H1 (cell line): ENCODE measurements around the gene DNAH8. TPM values are rescaled to one million over a fixed set of nuclear protein-coding genes. Genes with fewer than 3 reads are reported as not detected.

ENCODE experiments used
- ATF2 ChIP-seq: IDR thresholded peaks from 2 replicates; pipeline ENCODE4 v1.6.1; 2012; ENCODE audit warnings: low read length, inconsistent platforms
- CBX5 ChIP-seq: fragments of 300-800, 300-1000 bp; sonication (generic); IDR thresholded peaks from 2 replicates; pipeline ENCODE4 v1.7.1; 2016; ENCODE audit warnings: antibody characterized with exemption, low read length, low read depth
- CHD1 ChIP-seq: IDR thresholded peaks from 2 replicates; pipeline ENCODE4 v1.6.1; 2012; ENCODE audit warnings: low read depth, low read length, improper control_type of control experiment
- JUND ChIP-seq: IDR thresholded peaks from 2 replicates; pipeline ENCODE4 v1.6.1; 2011; ENCODE audit warnings: mild to moderate bottlenecking, improper control_type of control experiment, low read length
- MAX ChIP-seq: IDR thresholded peaks from 2 replicates; pipeline ENCODE4 v1.6.1; 2012; ENCODE audit warnings: inconsistent platforms
- POU5F1 ChIP-seq: IDR thresholded peaks from 2 replicates; pipeline ENCODE4 v1.6.1; 2011; ENCODE audit warnings: low read depth, mild to moderate bottlenecking, low read length, moderate library complexity
- SAP30 ChIP-seq: fragments of 300-600 bp; sonication (generic); IDR thresholded peaks from 2 replicates; pipeline ENCODE4 v1.7.1; 2012; ENCODE audit warnings: low read length, moderate library complexity, mild to moderate bottlenecking, inconsistent platforms; ENCODE audit not compliant: insufficient read depth, insufficient replicate concordance
- SUZ12 ChIP-seq: fragments of 200-600 bp; sonication (generic); IDR thresholded peaks from 2 replicates; pipeline ENCODE4 v1.6.1; 2012; ENCODE audit warnings: mild to moderate bottlenecking, inconsistent platforms, low read length, moderate library complexity, mixed read lengths
- polyA plus RNA-seq, 7 experiments: library from polyadenylated mRNA; depleted of rRNA in 3 of 7; stranded (reverse) in 5 of 7; unstranded in 2 of 7; fragments of >200 nt in 5 of 7; fragments of 200-250 nt in 2 of 7; gene quantifications; 1 replicate in 5 of 7; 2 replicates in 1 of 7; 4 replicates in 1 of 7; pipeline versions ENCODE4 v1.2.1 to v1.2.3, GENCODE V29; 2011 to 2013; ENCODE audit warnings: missing spikeins in 2 of 7, mixed read lengths in 2 of 7
- total RNA-seq: library from RNA; stranded (reverse); fragmentation: NEBNext Ultra II Directional; extraction: Animal tissue kit (Norgen Biotek cat#: 25700); gene quantifications from 2 replicates; pipeline ENCODE4 v1.2.1, GENCODE V29; 2021

Gene DNAH8
- total and polyA plus RNA-seq, 2 of the 8 experiments (the other 6 are each of a cell fraction or from before 2014, with no cell fraction given): under 0.01 TPM; not detected in 1

DNA sequence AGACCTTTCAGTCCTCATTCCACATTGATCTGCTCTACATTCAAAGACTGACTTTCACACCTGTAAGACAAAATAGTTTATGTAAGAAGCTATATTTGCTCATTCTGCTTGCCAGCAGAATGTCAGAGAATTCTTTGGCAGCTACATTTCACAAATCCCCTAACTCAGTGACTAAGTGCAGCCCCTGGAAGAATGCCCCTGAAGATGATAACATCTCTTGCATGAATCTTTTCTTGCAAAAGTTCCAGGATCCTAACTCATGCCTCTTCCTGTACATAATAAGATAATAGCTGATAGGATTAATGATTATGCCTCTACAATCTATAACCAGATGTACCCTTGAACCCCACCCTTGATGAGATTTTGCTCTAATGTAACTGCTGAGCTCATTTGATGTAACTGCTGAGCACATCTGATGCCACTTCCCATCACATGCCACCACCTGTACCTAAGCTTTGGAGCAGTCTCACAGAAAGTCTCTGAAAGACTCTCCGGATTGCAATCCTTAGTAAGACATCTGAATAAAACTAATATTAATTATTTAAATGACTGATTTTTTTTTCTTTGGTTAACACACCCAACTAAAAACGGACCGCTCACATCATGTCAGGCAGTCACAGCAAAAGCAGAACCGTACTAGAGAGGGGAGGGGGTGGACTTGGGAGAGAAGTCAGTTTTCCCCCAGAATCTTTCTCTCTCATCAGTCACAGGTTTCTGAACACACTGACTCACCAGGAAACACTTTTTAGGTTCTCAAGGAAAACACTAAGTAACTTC, 684 bp upstream of the DNAH8 start (continued):
- TF ChIP-seq ATF2 (no peak), MAX (no peak), CHD1 (no peak), CBX5 (no peak), JUND (no peak), SUZ12 (no peak), POU5F1 (no peak), SAP30 (no peak)
- TF ChIP-seq, all 59 proteins: peak for 0
